DMS153 treated with DMSO at 0.1 percent for 48 hours (cell line): ENCODE measurements around the gene XPR1.

ENCODE experiments used
- DNase-seq: peaks from one replicate; lab custom pipeline; 2025; ENCODE audit not compliant: unreplicated experiment; lab: John Stamatoyannopoulos, UW

The XPR1 gene

GRCh38 chr1:180881806-180882509 lies 250.1 kb downstream of the XPR1 start:
- DNase-seq: peak; percentile 73

GRCh38 chr1:180884588-180885300 lies 252.9 kb downstream of the XPR1 start:
- no peak for DNase-seq

DNA sequence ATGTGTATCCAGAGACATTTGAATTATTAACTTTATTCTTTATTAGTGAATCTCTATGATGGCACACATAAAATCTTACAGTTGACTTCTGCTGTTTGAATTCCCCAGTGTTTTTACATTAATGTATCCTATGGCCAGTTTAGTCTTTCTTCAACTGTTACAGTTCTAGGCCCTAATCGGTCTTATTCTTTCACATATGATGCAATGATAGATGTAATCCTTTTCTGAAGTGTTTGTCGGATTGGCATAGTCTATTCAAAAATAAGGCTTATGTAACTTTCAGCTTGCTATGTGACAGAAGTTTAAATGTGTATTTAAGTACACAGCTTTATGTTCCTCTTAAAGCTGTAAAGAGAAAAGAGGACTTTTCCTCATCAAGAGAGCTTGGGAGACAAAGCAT lies 254.5 kb downstream of the XPR1 start:
- no peak for DNase-seq

GRCh38 chr1:180887841-180888240 lies 256.0 kb downstream of the XPR1 start:
- no peak for DNase-seq

DNA sequence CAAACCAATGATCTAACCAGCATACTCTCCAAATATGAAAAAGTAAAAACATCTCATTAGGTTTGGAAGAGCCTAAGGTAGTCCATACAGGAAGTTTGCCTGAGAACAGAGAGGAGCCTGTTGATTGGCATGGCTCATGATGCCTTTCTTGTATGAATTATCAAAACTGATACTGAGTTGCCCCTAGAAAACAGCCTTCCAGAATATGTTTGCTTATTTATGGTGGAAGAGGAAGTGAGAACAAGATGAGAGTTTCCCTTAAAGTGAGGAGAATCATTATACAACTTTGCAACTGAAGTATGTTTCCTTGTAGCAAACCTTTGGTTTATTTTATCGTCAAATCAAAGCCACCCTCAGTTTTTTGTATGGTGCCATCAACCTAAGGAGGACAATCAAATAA lies 257.0 kb downstream of the XPR1 start:
- DNase-seq: no peak

GRCh38 chr1:180889325-180889724 lies 257.5 kb downstream of the XPR1 start:
- no peak for DNase-seq

GRCh38 chr1:180892272-180892671 lies 260.4 kb downstream of the XPR1 start:
- DNase-seq: no peak

DNA sequence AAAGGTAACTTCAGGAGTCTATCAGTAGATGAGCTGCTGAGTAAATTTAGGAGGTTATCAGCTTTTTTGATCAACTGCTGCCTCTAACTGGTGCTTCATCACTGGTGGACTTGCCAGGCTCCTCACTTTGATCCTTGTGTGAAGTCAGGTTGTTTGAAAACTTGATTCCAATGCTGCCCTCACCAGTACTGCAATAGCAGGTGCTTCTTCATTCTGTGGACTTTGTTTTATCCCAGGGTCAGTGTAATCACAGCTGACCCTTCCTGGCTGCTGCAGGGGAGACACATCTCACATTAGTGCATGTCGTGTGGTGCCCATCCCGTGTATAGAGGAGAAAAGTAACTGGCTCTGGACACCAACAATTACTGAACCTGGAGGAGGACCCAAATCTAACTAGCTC lies 260.9 kb downstream of the XPR1 start:
- DNase-seq: no peak

GRCh38 chr1:180893614-180894013 lies 261.8 kb downstream of the XPR1 start:
- no peak for DNase-seq

DNA sequence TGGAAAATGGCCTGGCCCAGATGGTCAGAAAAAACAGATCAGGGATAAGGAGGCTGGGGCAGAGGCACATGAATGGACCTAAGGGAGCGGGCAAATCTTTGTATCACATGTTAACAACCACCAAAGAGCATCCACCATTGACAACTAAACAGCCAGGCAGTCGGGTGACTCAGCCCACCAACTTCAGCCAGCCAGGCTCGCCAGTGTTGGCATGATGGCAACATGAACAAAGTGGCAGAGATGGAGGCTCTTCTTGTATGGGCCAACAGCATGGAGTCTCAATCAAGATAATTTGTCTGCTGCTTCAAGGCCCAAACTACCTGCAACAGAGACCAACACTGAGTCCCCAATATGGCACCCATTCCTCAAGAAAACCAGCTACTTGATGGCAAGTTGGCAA lies 264.3 kb downstream of the XPR1 start:
- DNase-seq: no peak

- DNase-seq: no peak
Measured at GRCh38 chr1:180898441-180899219, 266.8 kb downstream of the XPR1 start.

DNA sequence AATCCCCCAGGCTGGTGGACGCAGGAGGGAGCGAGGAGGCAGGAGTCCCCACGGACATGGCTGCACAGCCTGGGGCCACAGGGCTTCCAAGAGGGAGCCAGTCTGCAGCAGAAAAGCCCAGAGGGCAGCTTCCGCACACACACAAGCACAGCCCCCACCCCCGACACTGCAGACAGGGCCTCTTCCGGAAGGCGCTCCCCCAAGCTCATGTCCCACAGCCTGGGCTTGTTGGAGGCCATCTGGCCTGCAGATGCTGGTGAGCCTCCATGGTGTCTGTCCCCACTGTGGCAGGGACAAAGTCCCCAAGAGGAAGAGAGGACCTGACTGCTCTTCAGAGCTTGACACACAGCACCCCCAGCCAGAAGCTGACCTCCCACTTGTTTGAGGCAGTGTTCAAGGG lies 267.4 kb downstream of the XPR1 start:
- DNase-seq: no peak

DNA sequence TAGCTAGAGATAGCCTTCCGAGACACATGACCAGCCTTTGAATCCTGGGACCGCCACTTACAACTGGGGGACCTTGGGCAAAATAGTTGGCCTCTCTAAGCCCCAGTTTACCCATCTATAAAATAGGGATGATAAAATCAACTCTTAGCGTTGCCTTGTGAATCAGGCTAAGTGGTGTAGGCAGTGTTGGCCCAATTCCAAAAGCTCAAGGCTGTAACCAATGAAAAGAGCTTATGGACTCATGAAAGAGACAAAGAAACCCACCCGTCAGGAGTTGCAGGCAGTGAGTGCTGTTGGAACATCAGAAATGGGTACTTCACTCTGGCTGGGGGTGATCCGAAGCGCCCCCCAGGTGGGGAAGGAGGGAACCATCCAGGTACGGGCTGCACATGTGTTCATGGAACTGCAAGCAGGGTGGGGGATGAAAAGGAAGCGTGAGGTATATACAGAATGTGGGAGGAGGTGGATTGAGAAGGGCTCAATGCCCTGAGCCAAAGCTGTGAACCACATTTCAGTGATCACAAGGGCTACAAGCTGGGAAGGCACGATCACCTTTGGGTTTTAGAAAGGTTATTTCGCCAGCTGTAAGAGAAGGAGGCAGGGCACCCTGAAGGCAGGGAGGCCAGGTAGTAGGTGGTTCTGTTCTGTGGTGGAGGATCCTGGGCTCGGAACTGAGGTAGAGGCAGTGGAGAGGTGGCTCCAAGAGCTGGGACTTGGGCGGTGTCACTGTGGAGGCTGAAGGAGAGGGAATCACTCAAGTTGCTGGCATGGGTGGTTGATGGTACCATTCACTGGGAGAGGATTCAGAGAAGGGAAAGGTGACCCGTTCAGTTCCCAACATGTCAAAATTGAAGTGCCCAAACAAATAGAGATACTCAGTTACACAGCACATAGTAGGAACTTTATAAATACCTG lies 269.5 kb downstream of the XPR1 start:
- DNase-seq: no peak

DNA sequence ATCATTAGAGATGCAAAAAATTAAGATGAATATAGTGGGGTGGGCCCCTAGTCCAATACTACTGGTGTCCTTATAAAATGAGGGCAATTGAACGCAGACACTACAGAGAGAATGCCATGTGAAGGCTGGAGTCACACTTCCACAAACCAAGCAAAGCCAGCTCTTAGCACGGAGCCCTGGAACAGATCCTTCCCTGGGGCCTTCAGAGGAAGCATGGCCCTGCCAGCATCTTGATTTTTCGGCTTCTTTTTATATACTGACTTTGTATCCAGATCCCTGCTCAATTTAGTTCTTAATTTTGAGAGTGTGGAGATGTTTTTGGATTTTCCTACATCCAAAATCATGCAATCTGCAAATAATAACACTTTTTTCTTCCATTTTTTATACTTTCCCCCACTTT lies 270.7 kb downstream of the XPR1 start:
- DNase-seq: no peak

DNA sequence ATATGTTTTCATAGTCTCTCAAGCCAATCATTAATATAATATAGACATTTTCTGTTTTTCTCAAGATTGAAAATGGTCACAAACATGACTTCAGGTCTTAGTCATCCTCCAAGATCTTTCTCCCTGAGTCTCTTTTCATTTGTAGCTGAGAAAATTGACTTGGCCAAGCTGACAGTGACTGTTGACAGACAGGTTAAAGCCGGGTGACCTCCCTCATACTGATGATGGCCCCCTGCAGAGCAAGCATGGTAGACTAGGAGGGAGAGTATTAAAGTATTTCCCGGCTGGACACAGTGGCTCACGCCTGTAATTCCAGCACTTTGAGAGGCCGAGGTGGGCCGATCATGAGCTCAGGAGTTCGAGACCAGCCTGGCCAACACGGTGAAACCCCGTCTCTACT lies 274.1 kb downstream of the XPR1 start:
- no peak for DNase-seq

- no peak for DNase-seq
Measured at GRCh38 chr1:180906511-180906910, 274.7 kb downstream of the XPR1 start.

GRCh38 chr1:180907313-180908055 lies 275.7 kb downstream of the XPR1 start:
- DNase-seq: no peak

DNA sequence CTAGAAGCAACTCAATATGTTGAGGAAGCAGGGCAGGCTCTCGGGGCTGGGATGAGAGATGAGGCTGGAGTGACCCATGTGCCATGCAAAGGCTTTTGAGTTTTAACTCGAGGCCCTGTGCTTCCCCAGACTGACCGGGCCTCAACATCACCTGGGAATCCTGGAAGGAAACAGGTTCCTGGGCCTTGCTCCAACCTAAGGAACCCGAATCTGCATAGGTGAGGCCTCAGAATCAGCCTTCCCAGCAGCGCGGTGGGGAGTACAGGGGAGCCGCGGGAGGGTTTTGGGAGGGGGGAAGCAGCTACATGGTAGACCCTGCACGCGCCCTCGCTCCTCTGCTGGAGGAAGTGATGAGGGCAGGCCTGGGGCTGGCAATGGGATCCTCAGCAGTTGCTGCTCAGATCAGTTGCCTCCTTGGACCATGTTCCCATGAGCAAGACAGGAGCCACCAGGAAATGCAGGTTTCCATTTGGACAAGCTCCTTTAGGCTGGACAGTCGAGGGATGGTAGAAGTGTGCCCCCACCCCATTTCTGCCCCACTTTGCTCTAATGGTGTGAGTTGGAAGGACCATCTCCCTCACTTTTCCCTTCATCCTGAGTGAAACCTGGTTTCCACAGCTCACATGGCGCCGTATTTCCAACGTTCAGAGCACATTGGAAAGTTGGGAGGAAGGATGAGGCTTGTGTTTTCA lies 276.4 kb downstream of the XPR1 start:
- no peak for DNase-seq

DNA sequence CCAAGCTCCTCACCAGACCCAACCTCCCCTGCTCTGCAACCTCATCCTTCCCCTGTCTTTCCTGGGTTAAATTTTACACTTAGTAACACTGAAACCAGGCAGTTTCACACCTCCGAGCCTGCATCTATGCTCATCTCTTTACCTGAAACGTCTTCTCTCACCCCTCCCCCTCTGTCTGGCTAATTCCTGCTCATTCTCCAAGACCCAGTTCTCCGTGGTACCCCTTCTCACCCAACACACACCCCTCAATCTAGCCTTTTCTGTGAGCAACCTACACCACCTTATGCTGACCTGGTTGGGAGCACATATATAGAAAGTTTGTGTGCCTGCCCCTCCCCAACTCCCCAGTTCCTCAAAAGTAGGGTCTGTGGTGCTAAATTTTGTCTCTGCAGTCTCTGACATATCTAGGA lies 277.2 kb downstream of the XPR1 start:
- no peak for DNase-seq
